HG02610 (cell line): Measurements from ENCODE around the gene KRTAP10-12.

Experiments
- ATAC-seq: cut with Tn5 transposase; IDR thresholded peaks from one replicate; pipeline ENCODE4 v1.9.1; 2021; ENCODE audit warnings: mild to moderate bottlenecking, moderate library complexity; ENCODE audit not compliant: unreplicated experiment

Gene KRTAP10-12

DNA sequence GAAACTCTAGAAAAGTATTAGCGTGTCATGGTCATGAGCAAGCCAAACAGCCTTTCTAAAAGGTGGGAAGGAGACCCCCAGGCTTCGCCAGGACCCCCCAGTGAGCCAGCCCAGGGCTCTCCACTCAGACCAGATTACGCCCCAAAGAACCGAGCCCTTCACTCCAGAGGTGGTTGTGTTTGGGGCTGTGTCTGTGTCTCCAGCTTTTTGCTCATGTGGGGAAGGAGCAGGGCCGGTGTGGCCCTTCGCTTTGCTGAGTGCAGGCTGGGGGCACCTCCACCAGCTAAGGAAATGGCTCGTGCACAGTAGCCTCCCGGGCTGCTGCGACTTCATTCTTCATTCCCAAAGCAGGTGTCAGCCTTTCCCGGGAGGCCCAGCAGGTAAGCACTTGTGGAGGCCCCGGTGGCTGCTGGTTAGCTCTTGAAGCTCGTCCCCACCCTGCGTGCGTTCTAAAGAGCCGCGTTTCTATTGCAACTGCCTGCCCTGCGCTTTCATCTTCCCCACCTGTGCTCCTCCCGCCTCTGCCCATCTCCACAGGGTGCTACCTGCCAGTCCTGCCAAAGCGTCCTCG lies 13.9 kb downstream of the KRTAP10-12 start:
- ATAC-seq, result no peak

GRCh38 chr21:44711327-44712202 lies 14.6 kb downstream of the KRTAP10-12 start, which contains the start of gene TSPEAR:
TSS of gene TSPEAR (minus strand) at chr21:44711572. CDS start at chr21:44711514, 58 bp downstream.
- no peak for ATAC-seq

GRCh38 chr21:44712203-44713028 lies 15.4 kb downstream of the KRTAP10-12 start:
- no peak for ATAC-seq

GRCh38 chr21:44713130-44713529 lies 16.2 kb downstream of the KRTAP10-12 start:
- ATAC-seq, result no peak

- ATAC-seq, result no peak
These were observed 16.9 kb downstream of the KRTAP10-12 start for GRCh38 chr21:44713846-44714245.

GRCh38 chr21:44714905-44715304 lies 17.9 kb downstream of the KRTAP10-12 start:
- ATAC-seq, result no peak

GRCh38 chr21:44716984-44717383 lies 20.0 kb downstream of the KRTAP10-12 start:
- no peak for ATAC-seq

DNA sequence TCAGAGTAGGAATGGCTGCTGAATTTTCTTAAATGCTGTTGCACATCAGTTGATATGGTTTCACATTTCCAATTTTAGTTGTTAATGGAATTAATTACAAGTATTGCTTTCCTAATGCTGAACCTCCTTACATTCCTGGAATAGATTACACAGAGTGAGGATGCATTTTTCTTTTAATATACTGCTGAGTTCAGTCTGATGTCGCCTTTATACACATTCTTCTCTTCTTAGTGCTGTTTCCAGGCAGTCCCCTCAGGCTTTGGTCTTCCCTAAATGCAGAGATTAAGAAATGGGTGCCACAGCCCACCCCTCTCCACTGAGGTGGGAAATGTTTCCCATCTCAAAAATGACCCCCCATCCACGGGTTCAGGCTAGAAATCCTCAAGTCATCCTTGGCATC lies 21.1 kb downstream of the KRTAP10-12 start:
- no peak for ATAC-seq

DNA sequence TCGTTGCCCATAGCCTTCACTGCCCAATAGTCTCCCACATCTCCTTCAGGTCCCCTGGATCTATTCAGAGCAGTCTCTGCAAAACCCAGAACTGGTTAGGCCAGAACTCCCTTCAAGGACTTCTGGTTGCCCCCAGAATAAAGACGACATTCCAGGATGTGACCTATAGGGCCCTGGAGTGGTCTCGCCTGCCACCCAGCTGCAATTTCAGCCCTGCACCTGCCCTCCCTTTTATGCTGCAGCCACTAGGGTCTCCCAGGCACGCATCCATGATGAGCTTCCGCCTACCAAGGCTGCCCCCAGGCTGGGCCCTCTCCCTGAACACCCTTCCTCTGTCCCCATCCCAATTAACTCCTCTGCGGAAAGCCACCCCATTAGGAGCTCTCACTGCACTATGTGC lies 21.6 kb downstream of the KRTAP10-12 start:
- ATAC-seq, result no peak

GRCh38 chr21:44720170-44720569 lies 23.2 kb downstream of the KRTAP10-12 start:
- ATAC-seq, result no peak

- ATAC-seq, result no peak
These were observed 25.8 kb downstream of the KRTAP10-12 start for GRCh38 chr21:44722731-44723130.

DNA sequence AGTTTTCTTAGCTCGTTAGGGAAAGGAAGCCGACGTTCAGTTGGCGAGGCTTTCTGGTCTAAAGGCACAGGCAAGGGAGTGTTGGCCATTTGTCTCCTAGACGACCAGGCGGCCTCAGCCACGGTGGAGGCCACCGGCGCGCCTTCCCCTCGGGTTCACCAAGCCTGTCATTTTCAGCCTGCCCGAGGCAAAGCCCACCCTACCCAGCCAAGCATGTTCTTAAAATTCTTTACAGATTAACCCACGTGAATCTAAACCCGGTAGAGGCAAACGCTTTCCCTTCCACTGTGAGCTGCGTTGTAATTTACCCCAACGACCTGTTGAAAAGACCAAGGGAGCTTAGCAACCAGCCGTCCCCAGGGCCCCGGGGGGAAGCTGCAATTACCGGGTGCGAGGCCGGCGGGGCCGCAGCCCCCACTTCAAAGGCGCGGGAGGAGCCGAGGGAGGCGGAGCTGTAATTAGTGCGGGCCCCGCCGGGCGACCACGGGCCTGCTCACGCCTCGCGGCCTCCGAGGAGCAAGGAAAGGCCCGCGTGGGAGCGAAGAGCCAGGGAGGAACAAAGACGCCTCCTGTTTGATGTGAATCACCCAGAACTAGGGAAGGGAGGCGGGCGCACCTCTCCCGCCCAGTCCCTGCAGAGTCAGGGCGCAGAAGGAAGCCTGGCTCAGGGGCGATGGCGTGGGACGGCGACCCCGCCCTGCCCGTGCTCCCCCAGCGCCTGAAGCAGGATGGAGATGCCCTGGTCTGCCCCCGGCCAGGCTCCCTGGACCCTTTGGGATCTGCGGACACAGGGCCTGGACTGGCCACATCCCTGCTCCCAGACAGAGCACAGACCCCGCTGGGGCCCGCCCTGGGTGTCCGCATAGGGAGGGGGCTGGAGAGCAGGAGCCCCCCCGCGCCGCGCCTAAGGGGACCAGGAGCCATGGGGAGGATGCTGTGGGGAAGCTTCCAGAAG lies 26.5 kb downstream of the KRTAP10-12 start:
- no peak for ATAC-seq

- no peak for ATAC-seq
These were observed 27.2 kb downstream of the KRTAP10-12 start for GRCh38 chr21:44724196-44724595.

DNA sequence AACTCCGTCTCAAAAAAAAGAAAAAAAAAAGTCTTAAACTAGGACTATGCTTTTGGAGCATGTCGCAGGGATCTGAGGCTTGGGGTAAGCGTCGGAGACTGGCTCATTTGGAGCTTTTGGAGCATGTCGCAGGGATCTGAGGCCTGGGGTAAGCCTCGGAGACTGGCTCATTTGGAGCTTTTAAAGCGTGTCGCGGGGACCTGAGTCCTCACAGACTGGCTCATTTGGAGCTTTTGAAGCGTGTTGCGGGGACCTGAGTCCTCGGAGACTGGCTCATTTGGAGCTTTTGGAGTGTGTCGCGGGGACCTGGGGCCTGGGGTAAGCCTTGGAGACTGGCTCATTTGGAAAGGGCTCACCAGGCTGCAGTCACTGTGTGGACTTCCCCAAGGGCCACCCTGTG lies 28.0 kb downstream of the KRTAP10-12 start:
- ATAC-seq, result no peak

DNA sequence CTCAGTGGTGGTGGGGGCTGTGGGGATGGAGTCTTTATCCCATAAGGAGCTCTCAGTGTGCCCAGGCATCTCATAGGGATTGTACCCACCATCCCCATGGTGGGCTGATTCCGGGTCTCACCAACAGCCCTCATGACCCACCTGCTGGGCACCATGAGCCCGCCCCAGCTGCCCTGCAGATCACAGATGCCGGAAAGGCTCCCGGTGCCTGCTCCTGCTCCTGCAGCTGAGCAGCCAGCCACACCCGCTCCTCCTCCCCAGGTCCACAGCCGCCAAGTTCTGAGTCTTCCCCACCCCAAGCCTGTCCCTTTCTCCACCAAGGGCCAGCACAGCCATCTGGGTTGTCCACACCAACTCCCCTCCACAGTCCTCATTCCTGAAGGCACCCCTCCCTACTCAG lies 29.9 kb downstream of the KRTAP10-12 start:
- ATAC-seq, result no peak

GRCh38 chr21:44727321-44727720 lies 30.3 kb downstream of the KRTAP10-12 start:
- no peak for ATAC-seq

- ATAC-seq, result no peak
These were observed 30.8 kb downstream of the KRTAP10-12 start for GRCh38 chr21:44727757-44728156.

- no peak for ATAC-seq
These were observed 31.7 kb downstream of the KRTAP10-12 start for GRCh38 chr21:44728716-44729115.

DNA sequence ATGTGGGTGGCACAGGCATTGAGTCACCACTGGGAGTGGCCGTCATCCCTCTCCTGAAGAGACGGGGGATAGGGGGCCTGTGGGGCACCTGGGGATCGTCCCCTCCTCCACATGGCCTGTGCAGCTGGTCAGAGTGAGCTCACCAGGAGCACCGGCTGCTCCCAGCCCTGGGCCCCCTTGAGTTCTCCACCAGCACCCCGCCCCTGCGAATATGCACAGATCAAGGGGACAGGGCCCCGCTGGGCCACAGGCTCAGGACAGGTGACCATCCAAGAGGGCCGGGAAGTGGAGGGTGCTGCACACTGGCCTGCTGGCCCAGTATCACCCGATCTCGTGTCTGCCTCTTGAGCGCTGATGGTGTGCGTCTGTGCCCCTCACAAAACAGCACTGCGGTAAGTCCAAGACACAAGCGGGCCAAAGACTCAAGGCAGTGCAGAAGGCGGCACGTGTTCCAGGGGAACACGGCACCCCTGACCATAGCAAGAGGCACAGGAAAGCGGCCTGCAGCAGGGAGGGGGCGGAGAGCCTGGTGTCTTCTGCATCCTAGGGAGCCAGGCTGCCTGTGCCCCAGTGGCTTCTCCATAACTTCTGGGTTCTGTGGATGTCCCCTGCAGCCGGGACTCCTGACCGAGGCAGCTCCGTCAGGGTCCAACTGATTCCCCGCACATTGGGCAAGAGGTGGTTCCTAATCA lies 32.5 kb downstream of the KRTAP10-12 start:
- ATAC-seq, result no peak

DNA sequence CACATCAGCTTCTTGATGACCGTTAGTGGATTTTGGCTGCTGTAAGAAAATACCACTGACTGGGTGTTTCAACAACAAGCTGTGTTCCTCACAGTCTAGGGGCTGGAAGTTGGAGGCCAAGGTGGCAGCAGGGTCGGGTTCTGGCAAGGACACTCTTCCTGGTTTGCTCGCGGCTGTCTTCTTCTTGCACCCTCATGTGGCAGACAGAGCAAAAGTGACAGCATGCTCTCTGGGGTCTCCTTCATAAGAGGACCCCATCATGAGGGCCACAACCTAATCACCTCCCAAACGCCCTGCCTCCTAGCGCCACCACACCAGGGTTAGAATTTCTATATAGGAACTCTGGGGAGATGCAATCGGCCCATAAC lies 33.0 kb downstream of the KRTAP10-12 start:
- ATAC-seq, result no peak
